ENCODE data around the gene KRTAP9-7. TPM values are rescaled to one million over a fixed set of nuclear protein-coding genes. Genes with fewer than 3 reads are reported as not detected.

Gene KRTAP9-7
- total and polyA plus RNA-seq, 10 of the 15 experiments (the other 5 are each of a cell fraction or from before 2014, with no cell fraction given), result not detected

DNA sequence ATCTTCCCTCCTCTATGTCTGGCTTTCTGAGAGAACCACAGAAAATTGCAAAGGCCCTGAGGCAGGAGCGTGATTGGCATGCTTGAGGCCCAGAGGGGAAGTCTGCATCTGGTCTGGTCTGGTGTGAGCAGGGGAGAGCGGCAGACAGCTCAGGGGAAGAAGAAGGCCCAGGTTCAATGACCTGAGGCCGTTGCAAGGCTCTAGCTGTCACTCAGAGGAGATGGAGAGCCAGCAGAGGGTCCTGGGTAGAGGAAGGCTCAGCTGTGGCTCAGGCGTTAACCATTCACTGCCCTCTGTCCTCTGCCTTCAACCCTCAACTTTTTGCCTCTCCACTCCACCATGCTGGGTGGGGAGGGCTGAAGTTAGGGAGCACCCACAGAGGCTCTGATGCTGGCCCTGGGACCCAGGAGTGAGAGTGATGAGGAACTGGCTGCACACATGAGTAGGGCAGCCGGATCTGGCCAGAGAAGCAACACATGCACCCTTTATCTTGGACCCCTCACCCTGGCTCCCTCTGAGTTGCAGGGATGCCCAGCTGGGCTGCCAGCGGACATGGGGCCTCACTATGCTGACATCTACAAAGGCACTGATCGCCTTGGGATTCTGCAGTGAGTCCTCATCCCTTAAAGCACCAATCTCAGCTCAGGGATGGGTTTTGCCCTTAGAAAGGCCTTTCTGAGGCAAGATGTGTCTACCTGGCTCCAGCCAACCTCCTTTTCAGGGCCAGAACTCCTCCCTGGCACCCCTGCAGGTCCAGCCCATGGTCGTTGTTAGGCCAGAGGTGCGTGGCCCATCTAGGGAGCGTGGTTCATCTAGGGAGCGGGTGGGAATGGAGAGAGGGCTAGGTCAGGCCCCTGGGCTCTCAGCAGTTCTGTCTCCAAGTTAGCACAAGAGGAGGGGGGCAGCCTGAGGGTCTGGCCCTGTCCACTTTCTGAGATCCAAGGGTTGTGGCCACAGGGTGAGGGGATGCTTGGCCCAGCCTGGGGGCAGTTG lies 47.7 kb downstream of the KRTAP9-7 start:
- SMC1A ChIA-PET (ENCODE audit: uncharacterized antibody, unreplicated experiment), result interaction anchor here (0.7 to 1.4 kb wide), 4 partner anchors 10 to 326 kb away, joined by 3 to 6 read pairs (median 4); partner anchors contain the start of gene KRTAP16-1
- no TSS peak for BruUV-seq (replicated peaks)
- Histone ChIP-seq H3K9ac (ENCODE audit: control insufficient read depth, insufficient read depth, low read length) (no peak overlapping the region), H2AFZ (ENCODE audit: control insufficient read depth, low read depth, low read length) (no peak overlapping the region), H3K4me3 (no peak overlapping the region), H4K20me1 (ENCODE audit: control insufficient read depth, insufficient read depth) (no peaks in the 10 kb centered on the region), H3K9me3 (replicated peaks; ENCODE audit: control insufficient read depth, insufficient read depth, low read length) (no peaks in the 10 kb centered on the region; the same call in 2 of the 3 replicates), H3K79me2 (ENCODE audit: control insufficient read depth, insufficient read depth, low read length) (no peaks in the 10 kb centered on the region), H3K4me2 (ENCODE audit: control insufficient read depth, insufficient read depth) (no peak overlapping the region), H3K27ac (ENCODE audit: control insufficient read depth, insufficient read depth) (no peak overlapping the region), H3K27me3 (replicated peaks in 1 of 2; ENCODE audit: control insufficient read depth in 2 of 2, insufficient read depth in 2 of 2, low read length in 1 of 2) (no peaks in the 10 kb centered on the region), H3K4me1 (ENCODE audit: control insufficient read depth, insufficient read depth, low read length) (no peaks in the 10 kb centered on the region), H3K36me3 (ENCODE audit: control insufficient read depth in 2 of 2, insufficient read depth in 2 of 2, low read length in 1 of 2) (no peaks in the 10 kb centered on the region)
- WGBS (ENCODE audit: insufficient coverage, insufficient replicate concordance, low lambda C conversion rate, missing lambda C conversion rate), result 22% methylated on average over 11 of the region's 11 CpGs
- CTCF ChIA-PET, result interaction anchor here (0.7 to 1.7 kb wide), 20 partner anchors 9 to 703 kb away, joined by 3 to 14 read pairs (median 4); no protein-coding TSS in a partner anchor
- in situ Hi-C loops (cut with MboI) (loop anchor here (5.0 kb wide), 1 partner anchor 411 kb away; no protein-coding TSS in a partner anchor), intact Hi-C loops (cut with micrococcal nuclease; ENCODE audit: unreplicated experiment) (loop anchor here (1.0 to 10.0 kb wide), 2 partner anchors 414 to 698 kb away; no protein-coding TSS in a partner anchor)
- ATAC-seq, result no peak
- TF ChIP-seq NFYB (IDR thresholded peaks at IDR 0.05; ENCODE audit: insufficient read depth, low read depth, low read length), result no peak
- TF ChIP-seq LARP7 (IDR thresholded peaks at IDR 0.05), result no peak
- no peak for TF ChIP-seq PML (IDR thresholded peaks at IDR 0.05; ENCODE audit: low read length)
- TF ChIP-seq BACH1 (IDR thresholded peaks at IDR 0.05; ENCODE audit: borderline replicate concordance), result no peak
- no peak for TF ChIP-seq RBBP5 (conservative IDR thresholded peaks at IDR 0.05)
- no peak for TF ChIP-seq YBX1 (IDR thresholded peaks at IDR 0.05)
- no peak for TF ChIP-seq ASH2L (IDR thresholded peaks at IDR 0.05; ENCODE audit: borderline replicate concordance, low read depth)
- TF ChIP-seq NRF1 (conservative IDR thresholded peaks at IDR 0.05; ENCODE audit: low read depth, low read length), result no peak
- no peak for TF ChIP-seq SKIL (IDR thresholded peaks at IDR 0.05; ENCODE audit: low read depth, poor library complexity, severe bottlenecking)
- no peak for TF ChIP-seq FOS (IDR thresholded peaks at IDR 0.05; ENCODE audit: borderline replicate concordance, extremely low read depth, insufficient read length)
- TF ChIP-seq SUPT20H (IDR thresholded peaks at IDR 0.05; ENCODE audit: borderline replicate concordance, control insufficient read depth, low read depth, low read length), result no peak
- no peak for TF ChIP-seq BRCA1 (IDR thresholded peaks at IDR 0.05; ENCODE audit: low read depth, low read length)
- TF ChIP-seq ZZZ3 (IDR thresholded peaks at IDR 0.05; ENCODE audit: control insufficient read depth, insufficient read length, low read depth), result no peak
- TF ChIP-seq HDGF (IDR thresholded peaks at IDR 0.05), result no peak
- TF ChIP-seq TCF3 (IDR thresholded peaks at IDR 0.05; ENCODE audit: borderline replicate concordance, insufficient read depth, low read depth, low read length), result no peak
- TF ChIP-seq JUNB (IDR thresholded peaks at IDR 0.05), result no peak
- DNase-seq (ENCODE audit: low read depth, low spot score), result no peak
- FAIRE-seq, result no peak
- POLR2A ChIA-PET, result no interaction called here
- RAD21 ChIA-PET (ENCODE audit: unreplicated experiment), result interaction anchor here (0.5 to 2.1 kb wide), 6 partner anchors 16 to 1087 kb away, joined by 3 to 8 read pairs (median 4); no protein-coding TSS in a partner anchor

All from GM12878 (cell line).